ACC112 (cell line): ENCODE measurements around the gene AP5Z1.

Experiments
- H2AFZ ChIP-seq: fragments of 200-600 bp; sonication (generic); one replicate; pipeline ENCODE4 v1.6.0; 2017; ENCODE audit warnings: antibody characterized with exemption, low read length; ENCODE audit not compliant: unreplicated experiment
- H3K27ac ChIP-seq: fragments of 200-600 bp; sonication (generic); 2 replicates; pipeline ENCODE4 v1.5.1; 2014; ENCODE audit warnings: low read depth, mild to moderate bottlenecking, antibody characterized with exemption, low read length, moderate library complexity
- H3K27me3 ChIP-seq: fragments of 200-600 bp; sonication (generic); 2 replicates; pipeline ENCODE4 v1.6.1; 2014; ENCODE audit warnings: mild to moderate bottlenecking, antibody characterized with exemption, low read length, moderate library complexity, mixed read lengths; ENCODE audit not compliant: insufficient read depth
- H3K36me3 ChIP-seq: fragments of 200-600 bp; sonication (generic); 2 replicates; pipeline ENCODE4 v1.6.1; 2016; ENCODE audit warnings: mild to moderate bottlenecking, antibody characterized with exemption, low read length, moderate library complexity, mixed read lengths; ENCODE audit not compliant: insufficient read depth
- H3K4me1 ChIP-seq: fragments of 200-600 bp; sonication (generic); one replicate; pipeline ENCODE4 v1.6.1; 2016; ENCODE audit warnings: low read length, mixed read lengths; ENCODE audit not compliant: insufficient read depth, unreplicated experiment, control insufficient read depth
- H3K4me3 ChIP-seq: fragments of 200-600 bp; sonication (generic); 2 replicates; pipeline ENCODE4 v1.5.1; 2014; ENCODE audit warnings: mild to moderate bottlenecking, low read depth, low read length
- H3K79me2 ChIP-seq: fragments of 200-600 bp; sonication (generic); one replicate; pipeline ENCODE4 v1.6.0; 2016; ENCODE audit warnings: low read length; ENCODE audit not compliant: control insufficient read depth, unreplicated experiment, insufficient read depth

AP5Z1 gene, protein sequence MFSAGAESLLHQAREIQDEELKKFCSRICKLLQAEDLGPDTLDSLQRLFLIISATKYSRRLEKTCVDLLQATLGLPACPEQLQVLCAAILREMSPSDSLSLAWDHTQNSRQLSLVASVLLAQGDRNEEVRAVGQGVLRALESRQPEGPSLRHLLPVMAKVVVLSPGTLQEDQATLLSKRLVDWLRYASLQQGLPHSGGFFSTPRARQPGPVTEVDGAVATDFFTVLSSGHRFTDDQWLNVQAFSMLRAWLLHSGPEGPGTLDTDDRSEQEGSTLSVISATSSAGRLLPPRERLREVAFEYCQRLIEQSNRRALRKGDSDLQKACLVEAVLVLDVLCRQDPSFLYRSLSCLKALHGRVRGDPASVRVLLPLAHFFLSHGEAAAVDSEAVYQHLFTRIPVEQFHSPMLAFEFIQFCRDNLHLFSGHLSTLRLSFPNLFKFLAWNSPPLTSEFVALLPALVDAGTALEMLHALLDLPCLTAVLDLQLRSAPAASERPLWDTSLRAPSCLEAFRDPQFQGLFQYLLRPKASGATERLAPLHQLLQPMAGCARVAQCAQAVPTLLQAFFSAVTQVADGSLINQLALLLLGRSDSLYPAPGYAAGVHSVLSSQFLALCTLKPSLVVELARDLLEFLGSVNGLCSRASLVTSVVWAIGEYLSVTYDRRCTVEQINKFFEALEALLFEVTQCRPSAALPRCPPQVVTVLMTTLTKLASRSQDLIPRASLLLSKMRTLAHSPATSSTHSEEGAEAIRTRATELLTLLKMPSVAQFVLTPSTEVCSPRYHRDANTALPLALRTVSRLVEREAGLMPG

DNA sequence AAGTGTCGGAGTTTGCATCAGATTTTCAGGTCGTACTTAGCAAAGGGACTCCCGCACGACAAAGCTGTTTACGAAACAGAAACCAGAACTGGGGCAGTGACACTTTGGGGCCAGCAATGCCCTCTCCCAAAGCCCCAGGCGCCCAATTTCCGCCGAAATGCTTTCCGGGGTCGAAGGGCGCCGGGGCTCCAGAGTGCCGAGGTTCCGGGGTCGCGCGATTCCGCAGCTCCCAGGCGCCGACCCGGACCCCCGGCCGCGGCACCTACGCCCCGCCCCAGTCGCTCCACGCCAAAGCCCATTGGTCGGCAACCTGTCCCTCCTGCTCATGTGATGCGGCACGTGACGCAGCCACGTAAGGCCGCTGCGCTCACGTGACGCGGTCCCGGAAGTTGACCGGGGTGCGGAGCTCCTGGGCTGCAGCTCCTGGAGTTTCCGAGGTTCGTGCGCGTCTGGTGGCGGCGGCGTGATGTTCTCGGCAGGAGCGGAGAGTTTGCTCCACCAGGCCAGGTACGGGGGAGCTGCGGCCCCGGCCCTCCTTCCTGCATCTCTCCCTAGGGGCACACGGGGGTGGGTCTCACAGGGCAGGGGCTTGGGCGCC, at the start of gene AP5Z1:
Gene AP5Z1 (plus strand): TSS at position 374 of the 598 bp plus-strand sequence. CDS start 93 bp downstream, at position 467.
- peak within 1 kb of the TSS; percentile 95 for H2AFZ ChIP-seq
- peaks cover 25% of the 10 kb centered on the region for H3K4me1 ChIP-seq
- H3K36me3 ChIP-seq: no peaks in the 10 kb centered on the region
- peak within 1 kb of the TSS; percentile 92 for H3K27ac ChIP-seq
- peaks cover 36% of the 10 kb centered on the region for H3K79me2 ChIP-seq
- H3K27me3 ChIP-seq: no peaks in the 10 kb centered on the region
- H3K4me3 ChIP-seq: peak within 1 kb of the TSS; percentile 94

DNA sequence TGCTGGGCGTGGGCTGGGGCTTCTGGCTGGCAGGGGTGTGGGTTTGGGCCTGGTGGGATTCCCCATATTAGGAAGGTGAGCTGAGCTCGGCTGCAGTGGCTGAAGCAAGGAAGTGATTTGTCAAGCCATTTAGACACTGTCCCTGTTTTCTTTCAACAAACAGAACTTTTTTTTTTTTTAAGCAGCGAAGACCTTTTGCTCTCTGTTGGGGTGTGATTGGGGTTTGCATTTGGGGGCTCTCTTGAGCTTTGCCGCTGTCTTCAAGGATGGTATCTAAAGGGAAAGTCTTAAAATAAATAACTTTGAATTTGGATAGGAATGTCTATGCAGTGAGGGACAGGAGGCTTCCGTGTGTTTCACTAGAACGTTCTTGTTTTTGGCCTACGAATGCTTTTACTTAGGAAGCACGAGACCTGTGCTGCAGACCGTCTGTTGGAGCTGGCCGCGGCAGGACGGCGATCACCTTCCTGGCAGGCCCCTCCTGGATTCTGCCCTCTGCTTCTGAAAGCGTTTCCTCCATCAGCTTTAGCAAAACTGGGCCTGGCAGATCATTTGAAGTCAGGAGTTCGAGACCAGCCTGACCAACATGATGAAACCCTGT, 49.5 kb upstream of the AP5Z1 start:
- H2AFZ ChIP-seq: no peak overlapping the region
- no peaks in the 10 kb centered on the region for H3K27me3 ChIP-seq
- H3K4me3 ChIP-seq: peak overlapping the region; percentile 82
- peaks cover 14% of the 10 kb centered on the region for H3K4me1 ChIP-seq
- peak overlapping the region; percentile 95 for H3K27ac ChIP-seq
- H3K36me3 ChIP-seq: no peaks in the 10 kb centered on the region
- peaks cover 72% of the 10 kb centered on the region for H3K79me2 ChIP-seq

GRCh38 chr7:4726566-4726965, 48.9 kb upstream of the AP5Z1 start:
- H3K27me3 ChIP-seq: no peaks in the 10 kb centered on the region
- peak overlapping the region; percentile 95; the same call in 1 of the 2 replicates for H3K27ac ChIP-seq
- H3K36me3 ChIP-seq: no peaks in the 10 kb centered on the region
- H3K4me1 ChIP-seq: peaks cover 14% of the 10 kb centered on the region
- peaks cover 72% of the 10 kb centered on the region for H3K79me2 ChIP-seq
- no peak overlapping the region for H3K4me3 ChIP-seq
- no peak overlapping the region for H2AFZ ChIP-seq

DNA sequence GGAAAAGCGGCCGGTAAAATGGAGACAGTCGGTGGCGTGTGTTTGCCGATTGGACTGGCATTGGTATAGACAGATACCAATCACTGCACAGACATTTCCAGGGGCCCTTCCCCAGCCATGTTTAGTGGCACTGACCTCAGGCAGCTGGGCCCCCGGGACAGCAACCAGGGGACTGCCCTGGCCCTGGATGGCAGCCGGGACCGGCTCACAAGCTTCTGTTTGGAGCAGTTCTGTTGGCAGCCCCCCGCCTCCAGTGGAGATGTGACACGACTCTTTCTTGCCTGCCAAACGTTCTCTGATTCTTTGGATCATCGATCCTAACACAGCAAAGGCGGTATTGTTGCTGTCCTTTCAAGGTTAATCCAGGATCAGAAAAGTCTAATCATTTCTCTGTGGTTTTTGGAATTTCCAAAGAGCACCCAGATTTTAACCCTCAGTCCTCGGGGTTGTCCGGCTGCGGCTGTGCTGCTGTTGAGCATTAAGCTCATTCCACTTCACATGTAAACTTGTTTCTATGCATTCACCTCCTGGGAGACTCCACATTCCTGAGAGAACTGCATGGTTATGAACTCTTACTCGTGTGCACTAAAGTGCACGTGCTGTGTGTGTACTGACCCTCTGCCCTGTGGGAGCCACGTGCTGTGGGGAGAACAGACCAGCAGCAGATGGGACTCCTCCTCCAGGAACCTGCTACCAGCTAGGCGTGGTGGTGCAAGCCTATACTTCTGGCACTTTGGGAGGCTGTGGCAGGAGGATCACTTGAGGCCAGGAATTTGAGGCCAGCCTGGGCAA, 47.3 kb upstream of the AP5Z1 start:
- H3K27ac ChIP-seq: no peak overlapping the region
- no peaks in the 10 kb centered on the region for H3K36me3 ChIP-seq

GRCh38 chr7:4729266-4729665, 46.2 kb upstream of the AP5Z1 start:
- Histone ChIP-seq H3K36me3 (no peaks in the 10 kb centered on the region), H3K79me2 (peaks cover 64% of the 10 kb centered on the region), H3K4me1 (peaks cover 11% of the 10 kb centered on the region), H3K27ac (no peak overlapping the region), H2AFZ (no peak overlapping the region), H3K27me3 (no peaks in the 10 kb centered on the region), H3K4me3 (no peak overlapping the region)

More for the DNA sequence above, 47.3 kb upstream of the AP5Z1 start:
- H3K79me2 ChIP-seq: peaks cover 68% of the 10 kb centered on the region
- H3K4me3 ChIP-seq: no peak overlapping the region
- peaks cover 14% of the 10 kb centered on the region for H3K4me1 ChIP-seq
- H2AFZ ChIP-seq: no peak overlapping the region
- no peaks in the 10 kb centered on the region for H3K27me3 ChIP-seq

GRCh38 chr7:4730276-4730675, 45.1 kb upstream of the AP5Z1 start:
- Histone ChIP-seq H3K4me3 (no peak overlapping the region), H3K36me3 (no peaks in the 10 kb centered on the region), H3K27me3 (no peaks in the 10 kb centered on the region), H3K4me1 (peaks cover 6% of the 10 kb centered on the region), H3K27ac (no peak overlapping the region), H3K79me2 (peaks cover 69% of the 10 kb centered on the region), H2AFZ (no peak overlapping the region)

- Histone ChIP-seq H3K36me3 (no peaks in the 10 kb centered on the region), H2AFZ (no peak overlapping the region), H3K27me3 (no peaks in the 10 kb centered on the region), H3K27ac (no peak overlapping the region), H3K79me2 (peaks cover 68% of the 10 kb centered on the region), H3K4me3 (no peak overlapping the region), H3K4me1 (peaks cover 2% of the 10 kb centered on the region)
These were observed 44.5 kb upstream of the AP5Z1 start for GRCh38 chr7:4730971-4731370.

- no peak overlapping the region for H3K4me3 ChIP-seq
- no peak overlapping the region for H3K27ac ChIP-seq
- H3K36me3 ChIP-seq: no peaks in the 10 kb centered on the region
- H2AFZ ChIP-seq: no peak overlapping the region
- H3K27me3 ChIP-seq: no peaks in the 10 kb centered on the region
- no peaks in the 10 kb centered on the region for H3K4me1 ChIP-seq
- peaks cover 64% of the 10 kb centered on the region for H3K79me2 ChIP-seq
These were observed 43.6 kb upstream of the AP5Z1 start for GRCh38 chr7:4731803-4732202.

- Histone ChIP-seq H3K79me2 (peaks cover 60% of the 10 kb centered on the region), H3K4me1 (peaks cover 9% of the 10 kb centered on the region), H3K27ac (no peak overlapping the region), H3K27me3 (no peaks in the 10 kb centered on the region), H3K4me3 (no peak overlapping the region), H3K36me3 (peaks cover 5% of the 10 kb centered on the region; the same call in 1 of the 2 replicates), H2AFZ (no peak overlapping the region)
These were observed 41.4 kb upstream of the AP5Z1 start for GRCh38 chr7:4733936-4734528.
